Pancreas (tissue), 10 donors: ENCODE measurements around the gene KATNAL1. TPM values are rescaled to one million over a fixed set of nuclear protein-coding genes. Genes with fewer than 3 reads are reported as not detected.
A peak's percentile ranks its signal among the peaks of the same experiment; 100 is the strongest.

Source experiments
- ATAC-seq, 4 donors: fragments of 200-7000 bp; cut with Tn5 transposase; one replicate each; pipeline versions ENCODE4 v1.8.0 to v1.9.1; 2020; ENCODE audit warnings: mild to moderate bottlenecking in 4 of 4, moderate library complexity in 4 of 4
- DNase-seq, 6 donors: peaks; one replicate each; pipeline ENCODE4 v3.0.0-alpha.2; 2020
- FAIRE-seq: peaks from 2 replicates; lab custom pipeline; 2012; peaks lifted over from hg19 to GRCh38; lab: Jason Lieb, UNC
- H3K27ac ChIP-seq, 4 donors: fragments of 200-600 bp; sonication (generic); 1 replicate in 3 of 4; 2 replicates in 1 of 4; pipeline versions ENCODE4 v1.5.0 to v1.8.0; 2020
- H3K27me3 ChIP-seq, 4 donors: fragments of 200-600 bp; one replicate each; pipeline ENCODE4 v1.8.0; 2021
- H3K36me3 ChIP-seq, 3 donors: fragments of 200-600 bp; sonication (generic) in 1 of 3; one replicate each; pipeline versions ENCODE4 v1.5.0 to v1.8.0; 2020 to 2021
- H3K4me1 ChIP-seq, 3 donors: fragments of 200-600 bp; one replicate each; pipeline ENCODE4 v1.8.0; 2021
- H3K4me3 ChIP-seq, 4 donors: fragments of 200-600 bp; sonication (generic) in 2 of 4; one replicate each; pipeline versions ENCODE4 v1.5.0 to v1.8.0; 2020 to 2021
- H3K9me3 ChIP-seq, 4 donors: fragments of 200-600 bp; one replicate each; pipeline ENCODE4 v1.8.0; 2021
- CTCF ChIP-seq, 4 donors: fragments of 200-600 bp; sonication (generic) in 3 of 4; IDR thresholded peaks; one replicate each; pipeline versions ENCODE4 v1.5.0 to v1.8.0; 2021; ENCODE audit warnings: antibody characterized with exemption in 4 of 4
- WGBS, 2 donors: extraction: QIAGEN DNeasy Blood & Tissue Kit; methylation state at CpG; one replicate each; pipeline ENCODE4 v1.1.7; 2013; 5-methylcytosine and 5-hydroxymethylcytosine counted together
- intact Hi-C, 3 donors: fragments of 100-400 bp; cut with DNase I; formaldehyde crosslinking; loops; one replicate each; pipeline versions ENCODE4 v1.11.1 to v1.14.2; 2022
- polyA plus RNA-seq, 2 donors: library from polyadenylated mRNA; stranded (reverse); fragments of 200-250 nt; gene quantifications; one replicate each; pipeline ENCODE4 v1.2.3, GENCODE V29; 2013
- total RNA-seq, 6 donors: library from RNA; stranded (reverse); fragmentation: NEBNext Ultra II Directional in 4 of 6; extraction: Animal tissue kit (Norgen Biotek cat#: 25700) in 4 of 6; gene quantifications; one replicate each; pipeline versions ENCODE4 v1.2.1 to v1.2.4, GENCODE V29; 2021 to 2023
- donor health status: healthy with polysubstance abuse.
- donor health status: DM: no; HTN: no; CAD: no; lungs with moderate emphysema.
- donor health status: DM: no; HTN: no; CAD: no.
- donor health status: control.
- donor health status: control.
- donor health status: Bipolar disorder and iron deficiency.
- donor health status: DM: yes; HTN: yes; CAD: no.
- donor health status: DM: no; HTN: no; CAD: no.
- donor health status: DM: no; HTN: no; CAD: no.
- donor health status: DM: yes; HTN: yes; CAD: no.

KATNAL1 gene
- total RNA-seq (1 to 10 TPM; 2.4 to 9.3 (median 3.7) TPM), polyA plus RNA-seq (1 to 10 TPM; 1.1 to 2.2 TPM)

GRCh38 chr13:30307194-30307970 lies at the start of gene KATNAL1:
TSS of gene KATNAL1 (minus strand) at chr13:30307551. CDS start at chr13:30283777, 23,774 bp downstream.
- intact Hi-C loops: no loop called here
- H3K4me3 ChIP-seq: peak within 1 kb of the TSS; percentile 43 to 99 (median 87)
- no peaks in the 10 kb centered on the region for H3K27me3 ChIP-seq
- no peak for TF ChIP-seq CTCF (IDR thresholded peaks at IDR 0.05)
- FAIRE-seq (no peak), DNase-seq (peak; percentile 58 to 87 (median 74)), ATAC-seq (peak; percentile 76 to 88 (median 84))
- no peaks in the 10 kb centered on the region for H3K36me3 ChIP-seq
- peak within 1 kb of the TSS; percentile 33 to 75 (median 67) for H3K27ac ChIP-seq
- no peaks in the 10 kb centered on the region for H3K4me1 ChIP-seq
- 0% methylated on average over 66 to 71 of the region's 71 CpGs for WGBS, 2 donors
- H3K9me3 ChIP-seq: no peaks in the 10 kb centered on the region

GRCh38 chr13:30355839-30356238 lies 48.5 kb upstream of the KATNAL1 start:
- Histone ChIP-seq H3K27me3 (no peaks in the 10 kb centered on the region), H3K4me3 (no peak overlapping the region), H3K36me3 (no peaks in the 10 kb centered on the region), H3K9me3 (no peaks in the 10 kb centered on the region), H3K27ac (no peak overlapping the region), H3K4me1 (no peaks in the 10 kb centered on the region)
- no peak for TF ChIP-seq CTCF (IDR thresholded peaks at IDR 0.05)
- DNase-seq: no peak
- no peak for ATAC-seq
- intact Hi-C loops: no loop called here
- WGBS, 2 donors: 73% methylated on average over 6 of the region's 6 CpGs
- no peak for FAIRE-seq

- FAIRE-seq (no peak), ATAC-seq (peak in 3 of 4 donors; percentile 57 to 79 (median 58)), DNase-seq (peak in 1 of 6 donors; percentile 24)
- intact Hi-C loops: no loop called here
- H3K4me3 ChIP-seq: no peak overlapping the region
- no peak overlapping the region for H3K27ac ChIP-seq
- no peak for TF ChIP-seq CTCF (IDR thresholded peaks at IDR 0.05)
- no peaks in the 10 kb centered on the region for H3K36me3 ChIP-seq
- no peaks in the 10 kb centered on the region for H3K4me1 ChIP-seq
- H3K9me3 ChIP-seq: no peaks in the 10 kb centered on the region
- H3K27me3 ChIP-seq: no peaks in the 10 kb centered on the region
- 30 to 41% methylated on average over 7 of the region's 7 CpGs for WGBS, 2 donors
Measured at GRCh38 chr13:30355384-30355699, 48.0 kb upstream of the KATNAL1 start.

- H3K27ac ChIP-seq: no peak overlapping the region
- no peak for TF ChIP-seq CTCF (IDR thresholded peaks at IDR 0.05)
- DNase-seq (no peak), ATAC-seq (no peak), FAIRE-seq (no peak)
- H3K36me3 ChIP-seq: no peaks in the 10 kb centered on the region
- intact Hi-C loops: no loop called here
- H3K4me1 ChIP-seq: no peaks in the 10 kb centered on the region
- no peaks in the 10 kb centered on the region for H3K27me3 ChIP-seq
- H3K9me3 ChIP-seq: no peaks in the 10 kb centered on the region
- no peak overlapping the region for H3K4me3 ChIP-seq
- WGBS, 2 donors: 63 to 71% methylated on average over 17 of the region's 17 CpGs
Measured at GRCh38 chr13:30354493-30355383, 47.4 kb upstream of the KATNAL1 start.
